Nephron (organoid): ENCODE measurements around the gene GALNT7.

Experiments
- H3K27ac Mint-ChIP-seq, 3 experiments: 2 replicates each; pipeline ENCODE4 v1.8.0; 2020; ENCODE audit warnings: mixed read lengths in 3 of 3, mild to moderate bottlenecking in 2 of 3, moderate library complexity in 1 of 3
- H3K27me3 Mint-ChIP-seq: 2 replicates; pipeline ENCODE4 v1.8.0; 2021; ENCODE audit warnings: low read depth, mild to moderate bottlenecking, moderate library complexity, mixed read lengths
- H3K36me3 Mint-ChIP-seq: 2 replicates; pipeline ENCODE4 v1.8.0; 2020; ENCODE audit warnings: low read depth, mixed read lengths
- H3K4me1 Mint-ChIP-seq: 2 replicates; pipeline ENCODE4 v1.8.0; 2020; ENCODE audit warnings: mixed read lengths
- H3K4me3 Mint-ChIP-seq, 3 experiments: 2 replicates each; pipeline ENCODE4 v1.8.0; 2020; ENCODE audit warnings: mild to moderate bottlenecking in 3 of 3, mixed read lengths in 3 of 3, moderate library complexity in 2 of 3
- H3K9me3 Mint-ChIP-seq: 2 replicates; pipeline ENCODE4 v1.8.0; 2020; ENCODE audit warnings: mixed read lengths
- TF ChIP-seq, protein P1 (sequence below), 3 experiments: fragments of 200-600 bp; sonication (generic); IDR thresholded peaks; one replicate each; pipeline ENCODE4 v1.5.0; 2021; ENCODE audit warnings: antibody characterized with exemption in 3 of 3; ENCODE audit not compliant: unreplicated experiment in 3 of 3

The GALNT7 gene

DNA sequence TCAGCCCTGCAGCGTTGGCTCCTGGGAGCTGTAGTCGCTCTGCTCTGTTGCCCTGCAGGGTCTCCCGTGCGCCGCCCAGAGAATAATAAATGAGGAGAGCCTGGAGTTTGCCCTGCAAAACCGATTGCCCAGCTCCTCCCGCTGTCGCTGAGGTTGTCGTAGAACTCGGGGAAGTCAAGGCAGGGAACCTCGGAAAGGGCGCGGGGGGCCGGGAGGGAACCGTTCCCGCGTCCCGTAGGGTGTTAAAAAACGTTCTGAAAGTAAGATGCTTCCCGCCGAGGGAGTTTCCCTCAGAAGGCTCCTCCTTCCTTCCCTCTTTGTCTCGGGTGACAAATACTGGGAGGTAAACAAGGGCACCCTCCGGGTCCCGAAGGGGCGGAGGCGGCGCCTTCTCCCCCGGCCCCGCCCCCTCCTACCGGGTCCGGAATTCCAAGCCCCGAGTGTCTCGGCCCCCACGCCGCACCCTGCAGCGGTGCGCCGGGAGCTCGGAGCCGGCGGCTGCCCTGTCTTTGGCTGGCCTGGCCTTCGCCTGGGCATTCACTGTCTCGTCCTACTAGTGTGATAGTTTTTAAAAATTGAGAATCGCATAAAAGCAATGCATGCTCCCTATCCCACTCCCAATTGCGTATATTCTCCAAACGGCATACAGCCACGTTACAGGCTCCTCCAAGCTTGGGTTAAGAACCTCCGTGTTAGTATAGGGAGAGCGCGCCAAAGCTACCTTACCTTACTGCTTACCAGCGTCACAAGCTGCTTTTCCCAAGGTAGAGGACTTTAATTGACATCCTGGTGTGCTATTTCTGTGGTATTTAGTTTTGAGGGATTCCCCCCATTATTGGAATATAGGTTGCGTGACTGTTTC lies 166.5 kb downstream of the GALNT7 start:
- Mint-ChIP-seq H3K9me3 (no peaks in the 10 kb centered on the region), H3K4me3 (peak overlapping the region; percentile 94 to 98 (median 96)), H3K27ac (peak overlapping the region; percentile 97 to 99 (median 98)), H3K27me3 (no peaks in the 10 kb centered on the region), H3K4me1 (peaks cover 26% of the 10 kb centered on the region), H3K36me3 (peaks cover 24% of the 10 kb centered on the region)
- TF ChIP-seq, protein P1, sequence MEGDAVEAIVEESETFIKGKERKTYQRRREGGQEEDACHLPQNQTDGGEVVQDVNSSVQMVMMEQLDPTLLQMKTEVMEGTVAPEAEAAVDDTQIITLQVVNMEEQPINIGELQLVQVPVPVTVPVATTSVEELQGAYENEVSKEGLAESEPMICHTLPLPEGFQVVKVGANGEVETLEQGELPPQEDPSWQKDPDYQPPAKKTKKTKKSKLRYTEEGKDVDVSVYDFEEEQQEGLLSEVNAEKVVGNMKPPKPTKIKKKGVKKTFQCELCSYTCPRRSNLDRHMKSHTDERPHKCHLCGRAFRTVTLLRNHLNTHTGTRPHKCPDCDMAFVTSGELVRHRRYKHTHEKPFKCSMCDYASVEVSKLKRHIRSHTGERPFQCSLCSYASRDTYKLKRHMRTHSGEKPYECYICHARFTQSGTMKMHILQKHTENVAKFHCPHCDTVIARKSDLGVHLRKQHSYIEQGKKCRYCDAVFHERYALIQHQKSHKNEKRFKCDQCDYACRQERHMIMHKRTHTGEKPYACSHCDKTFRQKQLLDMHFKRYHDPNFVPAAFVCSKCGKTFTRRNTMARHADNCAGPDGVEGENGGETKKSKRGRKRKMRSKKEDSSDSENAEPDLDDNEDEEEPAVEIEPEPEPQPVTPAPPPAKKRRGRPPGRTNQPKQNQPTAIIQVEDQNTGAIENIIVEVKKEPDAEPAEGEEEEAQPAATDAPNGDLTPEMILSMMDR (IDR thresholded peaks at IDR 0.05; ENCODE audit: unreplicated experiment in 3 of 3), result no peak

GRCh38 chr4:173337463-173337862 lies 168.9 kb downstream of the GALNT7 start:
- Mint-ChIP-seq H3K4me3 (peak overlapping the region in 1 of 3 experiments; percentile 2), H3K27ac (no peak overlapping the region), H3K9me3 (no peaks in the 10 kb centered on the region), H3K36me3 (peaks cover 10% of the 10 kb centered on the region), H3K27me3 (no peaks in the 10 kb centered on the region), H3K4me1 (peaks cover 16% of the 10 kb centered on the region)
- TF ChIP-seq, protein P1 (IDR thresholded peaks at IDR 0.05; ENCODE audit: unreplicated experiment in 3 of 3), result no peak

DNA sequence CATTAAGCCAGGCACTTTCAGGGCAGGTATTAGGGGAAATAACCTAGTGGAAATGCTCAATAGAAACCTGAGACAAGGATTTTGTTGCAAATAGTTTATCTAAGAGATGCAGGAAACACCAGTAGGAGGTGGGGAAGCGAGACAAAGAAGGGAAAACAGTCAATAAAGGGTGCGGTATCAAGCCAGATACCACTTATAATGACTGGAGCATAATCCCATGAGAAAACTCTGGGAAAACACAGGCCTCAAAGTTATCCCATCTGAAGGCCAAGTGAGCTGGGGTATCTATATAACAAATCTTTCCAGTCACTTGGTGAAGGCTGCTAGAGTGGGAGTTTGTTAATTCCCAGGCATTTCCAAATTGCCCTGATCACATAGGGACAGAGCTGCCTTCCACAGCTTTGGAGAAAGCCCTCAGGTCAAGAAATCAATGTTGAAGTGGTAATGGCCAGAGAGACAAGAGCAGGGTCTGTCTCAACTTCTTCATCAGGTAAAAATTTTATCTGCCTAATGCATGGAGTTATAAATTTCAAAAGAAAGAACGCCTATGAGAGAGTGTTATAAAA lies 175.3 kb downstream of the GALNT7 start:
- Mint-ChIP-seq H3K9me3 (no peaks in the 10 kb centered on the region), H3K36me3 (no peaks in the 10 kb centered on the region)

DNA sequence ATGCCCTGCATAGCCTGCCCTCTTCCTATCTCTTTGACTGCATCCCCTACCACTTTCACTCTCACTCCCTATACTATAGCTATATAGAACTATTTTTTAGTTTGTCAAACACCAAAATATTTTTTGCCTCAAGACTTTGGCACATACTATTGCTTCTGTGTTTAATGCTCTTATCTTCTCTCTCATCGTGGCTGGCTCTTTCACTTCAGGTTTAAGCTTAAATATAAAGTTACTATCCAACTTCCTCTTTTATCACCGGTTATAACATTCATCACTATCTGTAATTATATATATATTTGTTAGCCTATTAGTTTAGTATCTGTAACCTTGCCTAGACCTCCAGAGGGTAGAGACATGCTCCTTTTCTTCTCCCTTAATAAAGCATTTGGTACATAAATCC lies 177.0 kb downstream of the GALNT7 start:
- no peaks in the 10 kb centered on the region for H3K9me3 Mint-ChIP-seq
- no peak overlapping the region for H3K4me3 Mint-ChIP-seq
- no peaks in the 10 kb centered on the region for H3K36me3 Mint-ChIP-seq
- no peaks in the 10 kb centered on the region for H3K4me1 Mint-ChIP-seq
- TF ChIP-seq, protein P1 (IDR thresholded peaks at IDR 0.05; ENCODE audit: unreplicated experiment in 3 of 3), result no peak
- H3K27ac Mint-ChIP-seq, result no peak overlapping the region
- H3K27me3 Mint-ChIP-seq, result no peaks in the 10 kb centered on the region

More for the DNA sequence above, 175.3 kb downstream of the GALNT7 start:
- TF ChIP-seq, protein P1 (IDR thresholded peaks at IDR 0.05; ENCODE audit: unreplicated experiment in 3 of 3), result no peak
- H3K27me3 Mint-ChIP-seq, result no peaks in the 10 kb centered on the region
- no peak overlapping the region for H3K4me3 Mint-ChIP-seq
- H3K27ac Mint-ChIP-seq, result no peak overlapping the region
- H3K4me1 Mint-ChIP-seq, result no peaks in the 10 kb centered on the region

GRCh38 chr4:173346074-173346473 lies 177.5 kb downstream of the GALNT7 start:
- no peaks in the 10 kb centered on the region for H3K9me3 Mint-ChIP-seq
- H3K36me3 Mint-ChIP-seq, result no peaks in the 10 kb centered on the region
- H3K27ac Mint-ChIP-seq, result no peak overlapping the region
- no peaks in the 10 kb centered on the region for H3K4me1 Mint-ChIP-seq
- H3K27me3 Mint-ChIP-seq, result no peaks in the 10 kb centered on the region
- no peak overlapping the region for H3K4me3 Mint-ChIP-seq
- TF ChIP-seq, protein P1 (IDR thresholded peaks at IDR 0.05; ENCODE audit: unreplicated experiment in 3 of 3), result no peak
